ENCODE data around the gene GNAS-AS1.

The GNAS-AS1 gene

DNA sequence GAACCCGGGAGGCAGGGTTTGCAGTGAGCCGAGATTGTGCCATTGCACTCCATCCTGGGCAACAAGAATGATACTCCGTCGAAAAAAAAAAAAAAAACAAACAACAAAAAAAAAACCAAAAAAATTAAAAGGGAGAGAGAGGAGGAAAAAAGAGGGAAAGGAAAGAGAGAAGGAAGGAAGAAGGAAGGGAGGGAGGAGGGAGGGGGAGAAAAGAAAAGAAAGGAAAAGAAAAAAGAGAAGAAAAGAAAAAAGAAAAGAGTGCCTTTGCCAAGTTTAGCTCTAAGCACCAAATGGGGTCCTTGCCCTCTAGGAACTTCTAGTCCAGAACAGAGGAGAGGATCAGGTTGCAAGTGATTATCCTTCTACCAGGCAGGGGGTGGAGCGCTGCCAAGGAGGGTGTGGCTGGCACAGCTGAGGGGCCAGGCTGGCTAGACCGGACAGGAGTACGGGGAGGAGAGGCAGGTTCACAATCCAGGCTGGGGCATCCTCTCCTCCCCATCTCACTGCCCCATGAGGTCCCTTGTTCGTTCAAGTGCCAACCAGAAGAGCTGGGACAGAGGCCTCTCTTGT lies 20.9 kb upstream of the GNAS-AS1 start:
- H3K4me3 ChIP-seq (ENCODE audit: low read depth, low read length), result no peak overlapping the region
- TF ChIP-seq CTCF (IDR thresholded peaks at IDR 0.05; ENCODE audit: borderline replicate concordance, insufficient read depth, low read depth, low read length), result no peak

DNA sequence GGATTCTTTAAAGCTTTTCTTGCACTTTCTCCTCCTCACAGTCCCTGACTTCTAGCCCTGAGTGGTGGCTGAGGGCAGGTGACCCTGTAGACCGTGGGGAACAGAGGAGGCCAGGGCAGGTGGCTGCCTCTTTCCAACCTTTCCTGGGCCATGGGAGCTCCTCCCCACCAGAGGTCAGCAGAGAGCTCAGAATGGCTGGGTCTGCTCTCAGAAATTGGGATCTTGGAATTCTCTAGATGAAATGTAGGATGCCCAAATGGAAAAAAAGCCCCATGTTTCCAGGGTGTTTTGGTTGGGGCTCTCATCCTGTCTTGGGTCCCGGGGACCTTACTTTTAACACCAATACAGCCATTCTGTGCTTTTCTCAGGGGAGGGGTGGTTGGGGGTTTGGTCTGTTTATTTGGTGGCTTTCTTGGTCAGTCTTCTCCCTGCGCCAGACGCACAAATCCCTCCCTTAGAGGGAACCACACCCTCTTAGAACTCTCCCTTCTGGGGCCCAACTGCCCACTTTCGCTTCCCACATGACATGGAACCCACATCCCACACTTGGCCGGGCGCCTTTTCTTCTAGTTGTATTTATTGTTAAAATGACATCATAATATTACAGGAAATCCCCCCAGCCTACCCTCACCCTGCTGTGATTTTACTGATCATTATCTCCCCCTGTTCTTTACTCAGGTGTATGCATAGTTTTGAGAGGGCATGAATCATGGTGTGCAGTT lies 19.8 kb upstream of the GNAS-AS1 start:
- H3K4me3 ChIP-seq (ENCODE audit: low read depth, low read length), result no peak overlapping the region
- peak; percentile 81 for TF ChIP-seq CTCF (IDR thresholded peaks at IDR 0.05; ENCODE audit: borderline replicate concordance, insufficient read depth, low read depth, low read length)

DNA sequence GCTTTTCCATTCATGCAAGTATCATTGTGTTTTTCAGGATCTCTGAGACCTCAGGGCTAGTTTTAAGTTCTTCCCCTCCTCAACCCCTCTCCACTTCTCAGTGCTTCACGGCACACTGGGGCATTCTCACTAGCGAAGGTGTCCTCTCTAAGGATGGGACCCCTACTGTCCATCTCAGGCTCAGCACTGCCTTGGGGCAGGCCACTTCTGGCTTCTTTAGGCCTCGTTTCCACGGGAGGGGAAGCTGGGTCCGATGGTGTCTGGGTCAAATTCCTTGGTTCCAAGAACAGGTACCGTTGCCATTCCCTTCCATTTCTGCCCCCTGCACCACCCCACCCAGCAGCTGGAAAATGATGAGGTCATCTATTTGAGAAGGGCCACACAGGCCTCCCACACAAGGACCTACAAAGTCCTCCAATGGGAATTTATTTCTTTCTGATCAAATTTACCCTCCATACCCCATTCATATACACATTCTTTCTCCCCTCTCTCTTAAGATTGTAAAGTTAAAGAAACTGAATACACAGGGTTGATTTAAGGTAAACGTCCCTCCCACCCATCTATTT lies 19.0 kb upstream of the GNAS-AS1 start:
- no peak overlapping the region for H3K4me3 ChIP-seq (ENCODE audit: low read depth, low read length)

DNA sequence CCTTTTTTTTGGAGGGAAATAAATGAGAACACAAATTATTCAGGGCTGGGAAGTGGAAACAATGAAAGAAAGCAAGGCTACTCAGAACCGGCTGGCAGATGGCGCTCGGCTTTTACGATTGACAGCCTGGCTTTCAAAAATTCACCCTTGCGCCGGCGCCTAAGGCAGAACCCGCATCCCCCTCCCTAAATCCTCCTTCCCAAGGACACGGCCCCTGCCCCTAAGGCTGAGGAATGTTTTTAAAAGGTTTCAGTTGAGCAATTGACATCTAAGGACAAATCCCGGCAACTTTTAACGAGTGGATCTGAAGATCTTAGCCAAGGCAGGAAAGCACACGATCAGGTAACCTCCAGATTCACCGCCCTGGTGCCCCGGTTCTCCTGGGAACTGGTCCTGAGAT lies 18.1 kb upstream of the GNAS-AS1 start:
- H3K4me3 ChIP-seq (ENCODE audit: low read depth, low read length), result no peak overlapping the region
- TF ChIP-seq CTCF (IDR thresholded peaks at IDR 0.05; ENCODE audit: borderline replicate concordance, insufficient read depth, low read depth, low read length), result no peak

More for the DNA sequence above, 19.0 kb upstream of the GNAS-AS1 start:
- no peak for TF ChIP-seq CTCF (IDR thresholded peaks at IDR 0.05; ENCODE audit: borderline replicate concordance, insufficient read depth, low read depth, low read length)

- no peak for TF ChIP-seq CTCF (IDR thresholded peaks at IDR 0.05; ENCODE audit: borderline replicate concordance, insufficient read depth, low read depth, low read length)
- no peak overlapping the region for H3K4me3 ChIP-seq (ENCODE audit: low read depth, low read length)
These were observed 16.5 kb upstream of the GNAS-AS1 start for GRCh38 chr20:58867211-58867610.

GRCh38 chr20:58865843-58866242 lies 15.1 kb upstream of the GNAS-AS1 start:
- H3K4me3 ChIP-seq (ENCODE audit: low read depth, low read length), result no peak overlapping the region
- TF ChIP-seq CTCF (IDR thresholded peaks at IDR 0.05; ENCODE audit: borderline replicate concordance, insufficient read depth, low read depth, low read length), result no peak

- TF ChIP-seq CTCF (IDR thresholded peaks at IDR 0.05; ENCODE audit: borderline replicate concordance, insufficient read depth, low read depth, low read length), result peak; percentile 34; the same call in 1 of the 2 replicates
- H3K4me3 ChIP-seq (ENCODE audit: low read depth, low read length), result no peak overlapping the region
These were observed 13.6 kb upstream of the GNAS-AS1 start for GRCh38 chr20:58864346-58864745.

All from GM12875 (cell line).